Common myeloid progenitor, CD34-positive (primary cell): ENCODE results near the gene BSCL2.

Experiments used
- CTCF ChIA-PET: fragments of 350-600 bp; sonication (Branson Sonifier 250); formaldehyde crosslinking; loops from one replicate; lab custom pipeline; 2021; ENCODE audit warnings: antibody characterized with exemption; lab: Charles Lee
- POLR2A ChIA-PET: fragments of 350-600 bp; sonication (Branson Sonifier 250); formaldehyde crosslinking; loops from one replicate; lab custom pipeline; 2021; ENCODE audit warnings: antibody characterized with exemption; lab: Charles Lee
- DNase-seq, 3 donors: peaks; one replicate each; pipeline versions ENCODE4 v3.0.0 to v3.0.0-alpha.2; 2013
- H3K27ac ChIP-seq, 2 experiments: 1 replicate in 1 of 2; 2 replicates in 1 of 2; pipeline ENCODE4 v1.7.0; 2013; ENCODE audit warnings: inconsistent platforms in 2 of 2, low read length in 2 of 2, mild to moderate bottlenecking in 2 of 2, low read depth in 1 of 2, moderate library complexity in 1 of 2; ENCODE audit not compliant: severe bottlenecking in 2 of 2, insufficient read depth in 1 of 2, poor library complexity in 1 of 2
- H3K27me3 ChIP-seq, 5 experiments: replicated peaks in 2 of 5; 1 replicate in 3 of 5; 2 replicates in 2 of 5; pipeline versions ENCODE4 v1.6.1 to v1.7.0; 2013; ENCODE audit warnings: low read length in 4 of 5, mild to moderate bottlenecking in 2 of 5, moderate library complexity in 2 of 5, inconsistent platforms in 1 of 5; ENCODE audit not compliant: insufficient read depth in 5 of 5, control insufficient read depth in 4 of 5
- H3K36me3 ChIP-seq, 4 experiments: 1 replicate in 2 of 4; 2 replicates in 2 of 4; pipeline versions ENCODE4 v1.6.1 to v1.7.0; 2013; ENCODE audit warnings: low read length in 3 of 4, control low read depth in 1 of 4, mild to moderate bottlenecking in 1 of 4; ENCODE audit not compliant: control insufficient read depth in 4 of 4, insufficient read depth in 4 of 4
- H3K4me1 ChIP-seq, 4 experiments: 1 replicate in 3 of 4; 2 replicates in 1 of 4; pipeline versions ENCODE4 v1.6.1 to v1.7.1; 2013; ENCODE audit warnings: low read length in 3 of 4, mild to moderate bottlenecking in 3 of 4, control low read depth in 1 of 4, inconsistent platforms in 1 of 4, moderate library complexity in 1 of 4; ENCODE audit not compliant: control insufficient read depth in 4 of 4, insufficient read depth in 4 of 4; ENCODE audit errors: control extremely low read depth in 1 of 4
- H3K4me3 ChIP-seq, 7 experiments: 1 replicate in 4 of 7; 2 replicates in 3 of 7; pipeline versions ENCODE4 v1.5.1 to v1.7.0; 2013; ENCODE audit warnings: mild to moderate bottlenecking in 7 of 7, low read length in 6 of 7, moderate library complexity in 6 of 7, inconsistent platforms in 2 of 7, low read depth in 2 of 7, control low read depth in 1 of 7; ENCODE audit not compliant: insufficient read depth in 4 of 7, control insufficient read depth in 1 of 7; ENCODE audit errors: extremely low read depth in 1 of 7
- H3K9me3 ChIP-seq, 5 experiments: 1 replicate in 4 of 5; 2 replicates in 1 of 5; pipeline versions ENCODE4 v1.6.1 to v1.7.1; 2013; ENCODE audit warnings: low read length in 4 of 5, mild to moderate bottlenecking in 2 of 5, inconsistent platforms in 1 of 5, low read depth in 1 of 5, moderate library complexity in 1 of 5; ENCODE audit not compliant: control insufficient read depth in 4 of 5, insufficient read depth in 2 of 5; ENCODE audit errors: control extremely low read depth in 1 of 5
- WGBS: methylation state at CpG from one replicate; pipeline ENCODE4 v1.1.5; 2013; ENCODE audit not compliant: insufficient coverage; 5-methylcytosine and 5-hydroxymethylcytosine counted together

Gene BSCL2

GRCh38 chr11:62721994-62722393, 14.8 kb upstream of the BSCL2 start:
- H3K36me3 ChIP-seq: peaks cover 36 to 81% (median 64%) of the 10 kb centered on the region in 4 experiments
- H3K9me3 ChIP-seq: no peaks in the 10 kb centered on the region
- H3K4me1 ChIP-seq: peaks cover 16 to 24% (median 22%) of the 10 kb centered on the region in 4 experiments
- 93% methylated on average over 7 of the region's 7 CpGs for WGBS
- no peak overlapping the region for H3K4me3 ChIP-seq
- POLR2A ChIA-PET: no interaction called here
- DNase-seq: peak; percentile 62 to 74 (median 70)
- CTCF ChIA-PET: no interaction called here
- H3K27ac ChIP-seq: no peak overlapping the region
- H3K27me3 ChIP-seq: no peaks in the 10 kb centered on the region

DNA sequence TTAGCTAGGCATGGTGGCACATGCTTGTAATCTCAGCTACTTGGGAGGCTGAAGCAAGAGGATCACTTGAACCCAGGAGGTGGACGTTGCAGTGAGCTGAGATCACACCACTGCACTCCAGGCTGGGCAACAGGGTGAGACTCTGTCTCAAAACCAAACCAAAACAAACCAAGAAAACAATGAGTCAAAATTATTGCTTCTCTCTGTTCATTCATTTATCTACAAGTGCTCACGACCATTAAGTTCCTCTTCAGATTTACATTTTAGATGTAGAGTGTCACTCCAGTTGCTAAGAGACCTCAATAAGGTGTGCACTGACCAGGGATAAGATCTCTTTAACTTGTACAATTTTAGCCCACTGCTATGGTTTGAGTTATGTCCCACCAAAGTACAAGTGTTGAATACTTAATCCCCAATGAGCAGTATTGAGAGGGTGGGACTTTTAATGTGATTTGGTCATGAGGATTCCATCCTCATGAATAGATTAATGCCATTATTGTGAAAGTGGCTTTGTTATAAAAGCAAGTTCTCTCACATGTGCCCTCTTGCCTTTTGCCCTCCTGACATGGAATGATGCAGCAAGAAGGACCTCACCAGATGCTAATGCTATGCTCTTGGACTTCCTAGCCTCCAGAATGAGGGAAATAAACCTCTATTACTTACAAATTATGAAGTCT, 12.2 kb upstream of the BSCL2 start:
- DNase-seq: no peak
- peaks cover 48 to 97% (median 87%) of the 10 kb centered on the region in 4 experiments for H3K36me3 ChIP-seq
- POLR2A ChIA-PET: no interaction called here
- H3K27me3 ChIP-seq: no peaks in the 10 kb centered on the region
- H3K4me3 ChIP-seq: no peak overlapping the region
- no peaks in the 10 kb centered on the region for H3K9me3 ChIP-seq
- peaks cover 2 to 6% (median 4%) of the 10 kb centered on the region in 4 experiments for H3K4me1 ChIP-seq
- H3K27ac ChIP-seq: peak overlapping the region in 1 of 2 experiments; percentile 23
- CTCF ChIA-PET: interaction anchor here (1.2 kb wide), 1 partner anchor 26 kb away, joined by 3 read pairs; no protein-coding TSS in a partner anchor
- WGBS: 100% methylated on average over 1 of the region's 2 CpGs

DNA sequence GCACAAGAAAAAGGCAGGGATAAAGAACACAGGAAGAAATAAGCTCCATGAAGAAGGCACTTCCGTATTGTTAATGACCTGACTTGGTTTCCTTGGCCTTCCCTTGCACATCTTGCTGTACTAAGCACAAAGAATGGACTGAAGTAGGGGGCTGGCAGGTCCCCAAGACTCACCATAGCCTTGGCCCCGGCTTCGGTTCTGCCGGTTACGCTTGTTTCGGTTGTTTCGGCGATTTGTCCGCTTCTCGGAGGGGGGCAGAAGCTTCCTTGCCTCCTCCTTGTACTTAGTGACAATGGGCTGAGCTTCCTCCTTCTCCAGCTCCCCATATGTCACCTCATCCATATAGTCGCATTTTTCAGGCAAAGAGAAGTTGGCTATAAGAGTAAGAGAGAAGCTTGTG, 9.6 kb upstream of the BSCL2 start:
- H3K27me3 ChIP-seq: no peaks in the 10 kb centered on the region
- H3K4me3 ChIP-seq: no peak overlapping the region
- WGBS: 100% methylated on average over 6 of the region's 11 CpGs
- peaks cover 49 to 95% (median 85%) of the 10 kb centered on the region in 4 experiments for H3K36me3 ChIP-seq
- no peaks in the 10 kb centered on the region for H3K4me1 ChIP-seq
- H3K9me3 ChIP-seq: no peaks in the 10 kb centered on the region
- DNase-seq: no peak
- ChIA-PET POLR2A (no interaction called here), CTCF (interaction anchor here (1.9 kb wide), 1 partner anchor 8 kb away, joined by 6 read pairs; no protein-coding TSS in a partner anchor)
- no peak overlapping the region for H3K27ac ChIP-seq

- POLR2A ChIA-PET: no interaction called here
- no peak overlapping the region for H3K27ac ChIP-seq
- WGBS: 100% methylated on average over 2 of the region's 5 CpGs
- no peaks in the 10 kb centered on the region for H3K9me3 ChIP-seq
- peaks cover 45 to 94% (median 82%) of the 10 kb centered on the region in 4 experiments for H3K36me3 ChIP-seq
- no peaks in the 10 kb centered on the region for H3K27me3 ChIP-seq
- DNase-seq: no peak
- H3K4me3 ChIP-seq: no peak overlapping the region
- H3K4me1 ChIP-seq: no peaks in the 10 kb centered on the region
- CTCF ChIA-PET: interaction anchor here (0.5 to 1.9 kb wide), 2 partner anchors 8 to 145 kb away, joined by 4 to 6 read pairs; no protein-coding TSS in a partner anchor
Observed at GRCh38 chr11:62716206-62716605, 9.0 kb upstream of the BSCL2 start.

GRCh38 chr11:62715150-62716130, 8.2 kb upstream of the BSCL2 start:
- WGBS: over 99% methylated on average over 16 of the region's 24 CpGs
- Histone ChIP-seq H3K27me3 (no peaks in the 10 kb centered on the region), H3K27ac (no peak overlapping the region), H3K9me3 (no peaks in the 10 kb centered on the region), H3K4me1 (peaks cover 0 to 4% (median 2%) of the 10 kb centered on the region in 4 experiments), H3K4me3 (no peak overlapping the region), H3K36me3 (peaks cover 40 to 93% (median 78%) of the 10 kb centered on the region in 4 experiments)
- ChIA-PET CTCF (interaction anchor here (0.5 to 1.9 kb wide), 4 partner anchors 9 to 146 kb away, joined by 3 to 6 read pairs (median 4); partner anchors contain the start of gene HNRNPUL2), POLR2A (interaction anchor here (1.2 kb wide), 1 partner anchor 126 kb away, joined by 3 read pairs; no protein-coding TSS in a partner anchor)
- DNase-seq: no peak

DNA sequence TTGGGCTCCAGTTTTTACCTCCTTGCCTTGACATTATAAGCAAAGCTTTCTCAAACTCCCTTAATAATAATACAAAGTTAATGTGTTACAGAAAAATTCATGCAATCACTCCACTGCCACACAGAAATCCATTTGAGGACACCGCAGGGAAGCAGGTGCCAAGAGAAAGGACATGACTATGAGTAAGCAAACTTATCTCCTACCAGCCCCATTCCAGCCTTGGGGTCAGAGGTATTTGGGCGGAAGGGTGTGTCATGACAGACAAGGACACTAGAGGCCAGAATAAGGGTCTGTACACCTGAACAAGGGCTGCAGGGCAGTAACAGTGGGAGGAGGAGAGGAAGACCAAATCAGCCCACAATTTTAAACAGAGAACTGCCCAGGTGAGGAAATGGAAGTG, 6.1 kb upstream of the BSCL2 start:
- no peaks in the 10 kb centered on the region for H3K27me3 ChIP-seq
- peaks cover 2 to 22% (median 17%) of the 10 kb centered on the region in 4 experiments for H3K4me1 ChIP-seq
- H3K36me3 ChIP-seq: peaks cover 29 to 79% (median 62%) of the 10 kb centered on the region in 4 experiments
- CTCF ChIA-PET: interaction anchor here (0.8 to 2.5 kb wide), 3 partner anchors 11 to 150 kb away, joined by 3 to 8 read pairs (median 3); no protein-coding TSS in a partner anchor
- H3K9me3 ChIP-seq: no peaks in the 10 kb centered on the region
- H3K27ac ChIP-seq: peak overlapping the region in 1 of 2 experiments; percentile 36
- DNase-seq: no peak
- POLR2A ChIA-PET: interaction anchor here (0.5 kb wide), 1 partner anchor 14 kb away, joined by 3 read pairs; no protein-coding TSS in a partner anchor
- no peak overlapping the region for H3K4me3 ChIP-seq
- 100% methylated on average over 2 of the region's 2 CpGs for WGBS
